ENCODE data around the gene TTC23. TPM values are rescaled to one million over a fixed set of nuclear protein-coding genes. Genes with fewer than 3 reads are reported as not detected.

Gene TTC23
- total RNA-seq, 1 experiment from 2014 or later, result 22.6 TPM

Other genes starting within 250 kb of the TTC23 start
- not detected in 2 replicates for gene PGPEP1L, start 241.8 kb downstream of the TTC23 start, total RNA-seq (2014; rRNA removed)
- 5.2 and 5.6 TPM in 2 replicates for gene SYNM, start 144.5 kb downstream of the TTC23 start, total RNA-seq (2014; rRNA removed)
- 29.2 and 34.3 TPM in 2 replicates for gene LRRC28, start 1.9 kb upstream of the TTC23 start, total RNA-seq (2014; rRNA removed)